B cell (primary cell): Measurements from ENCODE around the gene C1QL2. TPM values are rescaled to one million over a fixed set of nuclear protein-coding genes. Genes with fewer than 3 reads are reported as not detected.

ENCODE experiments used
- ATAC-seq: fragments of 200-7000 bp; cut with Tn5 transposase; one replicate; pipeline ENCODE4 v1.10.0; 2021; ENCODE audit warnings: low read depth, mild to moderate bottlenecking, moderate number of reproducible peaks, moderate library complexity
- CTCF ChIA-PET: fragments of 350-600 bp; sonication (Branson Sonifier 250); formaldehyde crosslinking; loops from one replicate; lab custom pipeline; 2021; ENCODE audit warnings: antibody characterized with exemption, inconsistent platforms; lab: Charles Lee
- POLR2A ChIA-PET: fragments of 350-600 bp; sonication (Branson Sonifier 250); formaldehyde crosslinking; loops from one replicate; lab custom pipeline; 2021; ENCODE audit warnings: antibody characterized with exemption; lab: Charles Lee
- DNase-seq: peaks from one replicate; pipeline ENCODE4 v3.0.0; 2013
- H2AFZ ChIP-seq: 2 replicates; pipeline ENCODE4 v1.6.1; 2012; ENCODE audit warnings: mild to moderate bottlenecking, low read depth, low read length; ENCODE audit not compliant: insufficient read depth, poor library complexity, severe bottlenecking
- H3K27ac ChIP-seq, 2 donors: 1 replicate in 1 of 2; 2 replicates in 1 of 2; pipeline ENCODE4 v1.5.1; 2012 to 2013; ENCODE audit warnings: low read length in 2 of 2, mild to moderate bottlenecking in 2 of 2, moderate library complexity in 1 of 2
- H3K27me3 ChIP-seq, 4 experiments: fragments of 200-600 bp in 1 of 4; sonication (generic) in 1 of 4; replicated peaks in 1 of 4; 1 replicate in 2 of 4; 2 replicates in 2 of 4; pipeline versions ENCODE4 v1.6.1 to v1.7.0; 2013 to 2016; ENCODE audit warnings: low read length in 3 of 4, mild to moderate bottlenecking in 2 of 4, mixed read lengths in 1 of 4, moderate library complexity in 1 of 4; ENCODE audit not compliant: insufficient read depth in 4 of 4, control insufficient read depth in 3 of 4; ENCODE audit errors: control extremely low read depth in 1 of 4
- H3K36me3 ChIP-seq, 2 experiments: replicated peaks in 1 of 2; 1 replicate in 1 of 2; 2 replicates in 1 of 2; pipeline versions ENCODE4 v1.6.1 to v1.7.1; 2013; ENCODE audit warnings: low read length in 1 of 2; ENCODE audit not compliant: insufficient read depth in 2 of 2, control insufficient read depth in 1 of 2; ENCODE audit errors: control extremely low read depth in 1 of 2, extremely low read depth in 1 of 2
- H3K4me1 ChIP-seq, 2 donors: fragments of 200-600 bp in 1 of 2; sonication (generic) in 1 of 2; 1 replicate in 1 of 2; 2 replicates in 1 of 2; pipeline versions ENCODE4 v1.5.1 to v1.6.1; 2013 to 2017; ENCODE audit warnings: low read length in 2 of 2; ENCODE audit not compliant: control insufficient read depth in 2 of 2, insufficient read depth in 2 of 2
- H3K4me2 ChIP-seq: replicated peaks from 2 replicates; pipeline ENCODE3; 2012; ENCODE audit warnings: mild to moderate bottlenecking, low read depth, low read length; ENCODE audit not compliant: poor library complexity, severe bottlenecking
- H3K4me3 ChIP-seq, 5 experiments: fragments of 200-600 bp in 1 of 5; sonication (generic) in 1 of 5; 1 replicate in 3 of 5; 2 replicates in 2 of 5; pipeline versions ENCODE4 v1.5.1 to v1.7.0; 2011 to 2016; ENCODE audit warnings: low read length in 4 of 5, mild to moderate bottlenecking in 4 of 5, low read depth in 2 of 5, control low read depth in 1 of 5, moderate library complexity in 1 of 5; ENCODE audit not compliant: insufficient read depth in 1 of 5; ENCODE audit errors: control extremely low read depth in 1 of 5, extremely low read depth in 1 of 5
- H3K79me2 ChIP-seq: fragments of 200-600 bp; sonication (generic); one replicate; pipeline ENCODE4 v1.6.0; 2016; ENCODE audit warnings: low read length; ENCODE audit not compliant: control insufficient read depth, insufficient read depth
- H3K9ac ChIP-seq: fragments of 200-600 bp; sonication (generic); 2 replicates; pipeline ENCODE4 v1.6.1; 2017; ENCODE audit warnings: mild to moderate bottlenecking, low read length, moderate library complexity
- H3K9me3 ChIP-seq, 3 donors: one replicate each; pipeline versions ENCODE4 v1.6.1 to v1.7.1; 2013; ENCODE audit warnings: low read length in 2 of 3; ENCODE audit not compliant: control insufficient read depth in 2 of 3, insufficient read depth in 1 of 3; ENCODE audit errors: control extremely low read depth in 1 of 3
- H4K20me1 ChIP-seq: 2 replicates; pipeline ENCODE4 v1.6.0; 2012; ENCODE audit warnings: mild to moderate bottlenecking, low read length; ENCODE audit not compliant: insufficient read depth, control insufficient read depth, poor library complexity, severe bottlenecking
- H3K27ac Mint-ChIP-seq: one replicate; pipeline ENCODE4 v1.8.0; 2021; ENCODE audit warnings: mixed read lengths
- H3K27me3 Mint-ChIP-seq: one replicate; pipeline ENCODE4 v1.8.0; 2021; ENCODE audit warnings: mixed read lengths
- H3K4me1 Mint-ChIP-seq: one replicate; pipeline ENCODE4 v1.8.0; 2021; ENCODE audit warnings: mixed read lengths
- H3K4me3 Mint-ChIP-seq: one replicate; pipeline ENCODE4 v1.8.0; 2021; ENCODE audit warnings: mixed read lengths
- H3K9me3 Mint-ChIP-seq: one replicate; pipeline ENCODE4 v1.8.0; 2022; ENCODE audit warnings: mixed read lengths; ENCODE audit not compliant: insufficient read depth
- CTCF ChIP-seq: fragments of 200-600 bp; IDR thresholded peaks from one replicate; pipeline ENCODE4 v1.8.0; 2022; ENCODE audit warnings: antibody characterized with exemption, mild to moderate bottlenecking
- EZH2 ChIP-seq: IDR thresholded peaks from 2 replicates; pipeline ENCODE4 v1.6.1; 2012; ENCODE audit warnings: borderline replicate concordance, low read depth, mild to moderate bottlenecking, moderate library complexity, low read length; ENCODE audit not compliant: insufficient read depth, poor library complexity, severe bottlenecking
- WGBS: methylation state at CpG from one replicate; pipeline ENCODE4 v1.1.5; 2013; ENCODE audit warnings: missing lambda C conversion rate; ENCODE audit not compliant: insufficient coverage; 5-methylcytosine and 5-hydroxymethylcytosine counted together
- intact Hi-C: fragments of 100-400 bp; cut with micrococcal nuclease; formaldehyde crosslinking; loops from one replicate; pipeline ENCODE4 v1.10.0; 2022
- polyA plus RNA-seq: library from polyadenylated mRNA; depleted of rRNA; stranded (reverse); fragments of >200 nt; gene quantifications from 2 replicates; pipeline ENCODE4 v1.2.3, GENCODE V29; 2012
- total RNA-seq, 2 donors: library from RNA; stranded (reverse); fragments of 120-200 nt in 1 of 2; gene quantifications; 1 replicate in 1 of 2; 2 replicates in 1 of 2; pipeline versions ENCODE4 v1.2.3 to v1.2.4, GENCODE V29; 2013 to 2022

Gene C1QL2
- total and polyA plus RNA-seq, 2 donors (not counting 1 experiment from before 2014, with no cell fraction given) = not detected

DNA sequence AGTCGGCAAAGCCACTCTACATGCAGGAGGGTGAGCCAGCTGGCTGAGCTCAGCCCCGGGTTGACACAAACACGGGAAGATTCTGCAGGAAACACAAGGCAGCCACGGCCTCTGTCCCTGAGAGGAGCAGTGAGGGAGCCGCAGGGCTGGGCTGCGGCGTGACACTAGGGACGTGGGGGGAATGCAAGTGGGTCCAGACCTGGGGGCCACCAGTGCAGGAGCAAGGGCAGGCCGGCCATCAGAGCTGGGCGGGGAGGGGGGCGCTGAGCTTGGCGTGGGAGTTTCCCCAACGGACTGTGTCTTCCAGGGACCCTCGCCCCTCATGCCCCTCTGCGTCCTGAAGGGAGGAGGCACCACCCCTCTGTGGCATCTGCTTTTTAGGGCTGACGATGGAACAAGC is 12.0 kb upstream of the C1QL2 start:
- ATAC-seq (no peak), DNase-seq (no peak)
- Mint-ChIP-seq H3K9me3 (no peaks in the 10 kb centered on the region), H3K27ac (no peak overlapping the region), H3K4me3 (no peak overlapping the region), H3K4me1 (no peaks in the 10 kb centered on the region), H3K27me3 (peaks cover 23% of the 10 kb centered on the region)
- no peaks in the 10 kb centered on the region for H3K9me3 ChIP-seq
- no peaks in the 10 kb centered on the region for H4K20me1 ChIP-seq
- TF ChIP-seq CTCF (no peak), EZH2 (no peak)
- no peaks in the 10 kb centered on the region for H3K79me2 ChIP-seq
- intact Hi-C loops = no loop called here
- no peak overlapping the region for H2AFZ ChIP-seq
- H3K4me3 ChIP-seq = no peak overlapping the region
- POLR2A ChIA-PET = no interaction called here
- H3K36me3 ChIP-seq = no peaks in the 10 kb centered on the region
- no peak overlapping the region for H3K9ac ChIP-seq
- CTCF ChIA-PET = interaction anchor here (0.6 kb wide), 1 partner anchor 1123 kb away, joined by 3 read pairs; no protein-coding TSS in a partner anchor
- no peaks in the 10 kb centered on the region for H3K4me1 ChIP-seq
- 78% methylated on average over 15 of the region's 16 CpGs for WGBS
- no peak overlapping the region for H3K4me2 ChIP-seq
- no peak overlapping the region for H3K27ac ChIP-seq
- peaks cover 0 to 10% (median 4%) of the 10 kb centered on the region in 4 experiments for H3K27me3 ChIP-seq

- 84% methylated on average over 6 of the region's 10 CpGs for WGBS
- Histone ChIP-seq H3K9me3 (no peaks in the 10 kb centered on the region), H3K79me2 (no peaks in the 10 kb centered on the region), H3K27me3 (peaks cover 0 to 15% (median 4%) of the 10 kb centered on the region in 4 experiments), H3K4me1 (no peaks in the 10 kb centered on the region), H2AFZ (no peak overlapping the region), H3K27ac (no peak overlapping the region), H3K36me3 (no peaks in the 10 kb centered on the region), H4K20me1 (no peaks in the 10 kb centered on the region), H3K4me3 (no peak overlapping the region), H3K4me2 (no peak overlapping the region), H3K9ac (no peak overlapping the region)
- Mint-ChIP-seq H3K4me1 (no peaks in the 10 kb centered on the region), H3K27ac (no peak overlapping the region), H3K27me3 (peaks cover 24% of the 10 kb centered on the region), H3K9me3 (no peaks in the 10 kb centered on the region), H3K4me3 (no peak overlapping the region)
- ATAC-seq = no peak
- POLR2A ChIA-PET = no interaction called here
- intact Hi-C loops = no loop called here
- TF ChIP-seq CTCF = no peak
- no peak for DNase-seq
- CTCF ChIA-PET = no interaction called here
These were observed 11.2 kb upstream of the C1QL2 start for GRCh38 chr2:119169717-119170116.
